Stimulated activated CD4-positive, alpha-beta T cell treated with anti-CD3 and anti-CD28 coated beads, Interleukin-15, amount 100 ng/mL, for 1 hour (primary cell): ENCODE results near the gene CDYL.

Experiments
- DNase-seq, 2 donors: peaks; one replicate each; pipeline ENCODE4 v3.0.0-alpha.2; 2020; ENCODE audit warnings: low read depth in 1 of 2, low spot score in 1 of 2

The CDYL gene

DNA sequence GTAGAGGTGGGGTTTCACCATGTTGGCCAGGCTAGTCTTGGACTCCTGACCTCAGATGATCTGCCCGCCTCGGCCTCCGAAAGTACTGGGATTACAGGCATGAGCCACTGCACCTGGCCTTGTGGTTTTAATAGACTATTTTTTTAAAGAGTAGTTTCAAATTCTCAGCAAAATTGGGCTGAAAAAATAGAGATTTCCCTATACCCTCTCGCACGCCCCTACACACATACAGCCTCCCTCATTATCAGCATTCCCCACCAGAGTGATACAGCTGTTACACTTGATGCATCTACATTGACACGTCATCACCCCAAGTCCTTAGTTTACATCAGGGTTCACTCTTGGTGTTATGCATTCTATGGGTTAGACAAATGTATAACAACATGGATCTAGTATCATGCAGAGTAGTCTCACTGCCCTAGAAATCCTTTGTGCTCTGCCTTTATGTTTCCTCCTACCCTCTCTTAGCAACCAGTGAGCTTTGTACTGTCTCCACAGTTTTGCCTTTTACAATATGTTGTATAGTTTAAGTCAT, 103.6 kb downstream of the CDYL start:
- DNase-seq = no peak

DNA sequence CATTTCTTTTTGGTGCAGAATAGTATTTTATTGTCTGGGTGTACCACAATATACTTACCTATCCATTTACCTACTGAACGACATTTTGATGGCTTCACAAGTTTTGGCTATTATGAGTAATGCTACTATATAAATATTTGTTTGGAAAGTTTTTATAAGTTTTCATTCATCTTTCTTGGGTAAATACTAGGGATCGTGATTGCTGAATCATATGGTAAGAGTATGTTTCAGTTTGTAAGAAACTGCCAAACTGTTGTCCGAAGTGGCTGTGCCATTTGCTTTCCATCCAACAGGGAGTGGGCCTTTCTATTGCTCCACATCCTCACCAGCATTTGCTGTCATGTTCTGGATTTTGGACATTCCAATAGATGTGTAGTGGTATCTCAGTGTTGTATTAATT, 104.2 kb downstream of the CDYL start:
- DNase-seq = no peak

DNA sequence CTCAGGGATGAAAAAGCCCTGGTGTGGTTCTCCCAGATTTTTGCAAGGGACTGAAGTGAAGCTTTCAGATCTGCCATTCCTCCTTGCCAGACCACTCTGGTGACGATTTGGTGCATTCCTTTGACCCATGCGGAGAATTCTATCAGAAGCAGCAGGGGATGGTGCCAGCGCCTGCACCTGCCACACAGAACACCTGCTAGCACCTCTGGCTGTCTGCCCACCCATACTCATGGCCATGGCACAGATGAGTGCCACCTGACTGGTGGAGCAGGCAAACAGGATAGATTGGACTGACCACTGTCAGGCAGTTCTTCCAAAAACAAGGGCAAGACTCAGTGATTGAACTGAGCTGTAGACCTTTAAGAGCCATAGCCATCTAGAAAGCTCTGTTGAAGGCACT, 107.1 kb downstream of the CDYL start:
- DNase-seq = no peak

DNA sequence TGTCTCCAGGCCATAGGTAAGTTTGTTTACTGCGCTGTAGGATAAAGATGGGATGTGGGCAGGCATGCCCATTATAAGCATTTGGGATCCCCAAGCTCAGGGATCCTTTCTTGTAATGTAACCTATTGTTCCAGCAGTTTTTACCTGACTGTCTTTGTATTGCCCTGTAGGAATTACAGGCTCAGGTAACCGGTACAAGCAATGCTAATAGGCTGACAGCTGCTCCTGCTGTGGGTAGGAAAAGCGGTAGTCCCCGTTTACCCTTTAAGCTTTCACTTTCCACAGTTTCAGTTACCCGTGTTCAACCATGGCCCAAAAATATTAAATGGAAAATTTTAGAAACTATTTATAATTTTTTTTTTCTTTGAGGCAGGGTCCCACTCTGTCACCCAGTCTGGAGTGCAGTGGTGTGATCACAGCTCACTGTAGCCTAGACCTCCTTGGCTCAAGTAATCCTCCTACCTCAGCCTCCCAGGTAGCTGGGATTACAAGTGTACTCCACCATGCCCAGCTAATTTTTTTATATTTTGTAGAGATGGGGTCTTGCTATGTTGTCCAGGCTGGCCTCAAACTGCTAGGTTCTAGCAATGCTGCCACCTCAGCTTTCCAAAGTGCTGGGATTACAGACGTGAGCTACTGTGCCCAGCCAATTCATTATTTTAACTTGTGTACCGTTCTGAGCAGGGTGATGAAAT, 108.6 kb downstream of the CDYL start:
- no peak for DNase-seq

DNA sequence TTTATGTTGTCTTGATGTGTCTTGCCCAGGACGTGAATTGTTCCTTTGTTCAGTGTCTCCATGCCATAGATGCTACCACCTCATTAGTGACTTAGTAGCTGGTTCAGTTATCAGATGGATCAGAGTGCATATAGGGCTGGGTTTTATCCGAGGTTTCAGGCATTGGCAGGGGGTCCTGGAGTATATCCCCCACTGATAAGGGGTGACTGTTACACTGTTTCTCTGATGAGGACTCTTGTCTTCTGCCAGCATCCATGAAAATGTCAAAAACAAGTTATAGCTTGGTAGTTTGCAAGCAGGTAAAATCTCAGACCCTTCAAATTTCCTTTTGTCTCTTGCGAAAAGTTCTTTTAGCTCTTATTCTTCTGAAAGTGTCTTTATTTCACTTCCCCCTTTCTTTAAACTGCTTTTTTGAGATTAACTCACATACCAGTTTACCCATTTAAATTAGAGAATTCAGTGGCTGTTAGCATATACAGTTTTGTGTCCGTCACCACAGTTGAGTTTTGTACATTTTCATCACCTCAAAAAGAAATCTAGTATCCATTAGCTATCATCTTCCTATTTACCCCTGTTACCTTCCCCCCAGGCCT, 109.2 kb downstream of the CDYL start:
- DNase-seq = no peak

DNA sequence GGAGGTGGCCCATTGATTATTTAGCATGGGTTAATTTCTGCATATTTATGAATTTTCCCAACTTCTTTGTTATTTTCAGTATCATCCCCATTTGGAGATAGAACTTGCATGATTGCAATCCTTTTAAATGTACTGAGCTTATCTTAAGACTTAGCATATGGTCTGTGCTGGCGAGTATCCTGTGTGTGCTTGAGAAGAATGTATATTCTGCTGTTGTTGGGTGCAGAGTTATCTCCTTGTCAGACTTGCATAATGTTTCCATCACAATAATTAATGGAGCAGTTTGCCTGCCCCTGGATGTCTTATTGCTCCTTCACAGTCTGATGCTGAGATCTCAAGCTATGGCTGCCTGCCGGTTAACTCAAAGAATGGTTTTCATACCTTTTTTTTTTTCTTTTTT, 112.6 kb downstream of the CDYL start:
- no peak for DNase-seq

DNA sequence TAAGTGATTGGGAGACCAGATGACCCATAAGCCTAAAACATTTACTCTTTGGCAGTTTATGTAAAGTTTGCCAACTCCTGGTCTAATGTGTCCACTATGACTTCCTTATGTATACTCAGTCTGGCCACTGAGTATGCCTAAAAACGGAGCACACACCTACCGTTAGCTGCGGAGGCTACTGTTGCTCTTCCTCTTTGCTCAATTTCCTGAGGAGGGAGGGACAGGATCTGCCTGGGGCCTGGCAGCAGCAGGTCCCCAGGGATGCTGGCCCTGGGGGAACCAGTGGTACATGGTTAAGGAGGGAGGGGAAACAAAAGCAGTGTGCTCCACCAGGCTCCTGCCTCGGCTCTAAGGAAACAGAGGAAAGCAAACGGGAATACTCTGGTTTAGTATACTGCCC, 113.5 kb downstream of the CDYL start:
- no peak for DNase-seq

DNA sequence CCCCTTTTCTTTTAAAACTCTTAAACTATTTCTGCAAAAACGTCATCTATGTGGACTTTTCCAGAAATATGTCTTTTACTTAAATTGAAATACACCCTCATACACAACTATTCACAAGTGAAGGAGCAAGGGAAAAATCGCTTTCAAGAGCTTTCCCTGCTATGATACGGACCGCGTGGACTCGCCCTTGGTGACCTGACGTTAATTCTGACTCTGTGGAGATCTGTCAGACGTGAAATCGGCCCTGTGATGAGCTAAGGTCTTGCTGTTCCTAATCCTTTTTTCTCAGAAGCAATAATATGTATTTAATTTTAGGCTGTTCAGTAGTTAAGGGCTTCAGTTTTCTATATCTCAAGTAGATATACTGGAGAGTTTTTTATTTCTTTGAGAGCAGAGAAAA, 114.0 kb downstream of the CDYL start:
- no peak for DNase-seq

DNA sequence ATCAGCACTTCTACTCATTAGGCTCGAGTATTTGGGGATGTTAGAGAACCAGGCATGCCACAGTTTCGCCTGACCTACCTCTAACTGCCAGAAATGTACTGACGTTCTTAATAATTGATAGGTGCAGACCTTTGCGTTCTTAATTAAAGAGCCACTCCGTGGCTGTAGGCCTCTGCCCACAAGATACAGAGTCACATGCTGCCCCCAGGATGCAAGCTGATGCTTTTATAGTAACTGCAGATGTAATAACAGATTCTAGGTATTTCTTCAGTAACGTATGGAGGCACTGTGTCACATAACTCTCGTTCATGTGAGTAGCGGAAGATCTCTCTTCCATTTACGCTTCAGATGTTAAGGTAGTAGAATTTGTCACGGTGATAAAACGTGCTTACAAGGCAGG, 114.4 kb downstream of the CDYL start:
- no peak for DNase-seq

DNA sequence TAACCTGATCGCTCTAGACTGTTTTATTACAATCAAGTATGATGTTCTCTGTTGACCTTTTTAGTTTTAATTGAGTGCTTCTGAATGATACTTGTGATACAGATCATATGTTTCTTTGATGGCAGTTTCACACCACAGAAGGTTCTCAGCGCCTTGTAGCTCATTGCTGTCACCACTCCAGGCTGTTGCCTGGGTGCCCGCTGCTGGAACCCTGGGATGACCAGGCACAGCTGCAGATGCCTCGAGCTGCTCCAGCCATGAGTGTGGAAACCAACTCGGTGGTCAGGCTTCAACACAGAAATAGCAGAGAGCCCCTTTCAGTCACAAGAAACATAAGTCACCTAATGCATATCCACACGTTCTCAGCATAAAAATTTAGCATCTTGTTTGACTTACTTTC, 114.9 kb downstream of the CDYL start:
- DNase-seq = no peak

DNA sequence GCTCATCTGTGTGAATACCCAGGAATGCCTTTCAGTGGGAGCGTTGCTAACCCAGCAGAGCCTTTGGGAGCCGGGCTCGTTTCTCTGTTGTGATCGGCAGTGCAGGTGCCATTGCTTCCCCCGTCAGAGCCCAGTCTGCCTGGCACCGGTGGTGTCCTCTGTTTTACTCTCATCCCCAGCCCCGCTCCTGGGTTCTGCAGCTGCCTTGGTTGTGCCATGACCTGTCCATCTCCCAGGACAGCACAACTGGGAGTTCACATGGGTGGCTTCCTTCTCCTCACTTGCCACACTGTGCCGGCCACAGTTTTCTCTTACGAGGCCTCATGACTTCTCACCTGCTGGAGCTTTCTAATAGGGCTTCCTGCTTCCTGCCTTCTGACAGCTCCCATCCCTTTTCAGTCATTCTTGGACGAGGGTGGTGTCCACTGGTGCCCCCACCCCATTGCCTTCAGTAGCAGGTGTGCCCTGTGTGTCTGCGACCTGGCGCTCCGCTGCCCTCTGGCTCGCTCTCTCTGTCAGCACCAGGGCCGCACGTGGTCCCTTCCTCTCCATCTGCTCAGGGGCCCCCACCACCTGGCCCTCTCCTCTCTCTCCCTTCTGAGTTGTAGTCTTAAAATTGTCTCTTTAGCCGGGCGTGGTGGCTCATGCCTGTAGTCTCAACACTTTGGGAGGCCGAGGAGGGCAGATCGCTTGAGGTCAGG, 116.7 kb downstream of the CDYL start:
- DNase-seq = no peak

DNA sequence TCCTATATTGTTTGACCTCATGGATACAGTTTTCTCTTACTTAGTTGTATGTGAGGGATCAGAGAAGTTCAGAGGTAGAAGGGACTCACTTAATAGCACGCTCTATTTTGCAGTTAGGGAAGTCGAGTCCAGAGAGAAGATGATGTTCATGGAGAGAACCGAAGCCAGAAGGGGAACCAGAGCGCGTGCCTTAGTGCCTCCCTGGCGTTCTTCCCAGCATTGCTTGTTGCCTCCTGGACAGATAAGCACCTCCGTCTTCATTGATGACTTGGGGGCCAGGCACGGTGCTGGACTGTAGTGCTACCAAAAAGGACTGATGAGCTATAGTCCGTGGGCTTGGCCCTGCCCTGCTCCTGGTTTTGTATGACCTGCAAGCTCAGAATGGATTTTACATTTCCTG, 117.8 kb downstream of the CDYL start:
- DNase-seq = no peak

DNA sequence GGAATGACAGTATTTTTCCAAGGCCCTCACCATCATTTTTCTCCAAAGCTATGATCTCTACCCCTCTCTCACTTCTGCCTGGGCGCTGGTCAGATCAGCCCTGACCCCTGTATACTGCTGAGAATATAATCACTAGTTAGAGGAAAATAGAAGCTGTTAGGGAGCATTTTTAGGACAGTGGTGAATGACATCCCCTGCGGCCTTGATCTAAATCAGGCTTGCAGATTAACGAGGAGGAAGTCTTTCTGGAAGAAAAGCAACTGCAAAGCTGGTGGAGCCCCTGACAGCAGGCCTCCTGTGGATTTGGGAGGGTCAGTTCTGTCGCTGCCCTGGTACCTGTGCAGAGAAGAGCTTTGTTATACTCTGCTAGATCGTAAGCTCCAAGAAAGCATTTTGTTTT, 119.8 kb downstream of the CDYL start:
- DNase-seq = no peak

DNA sequence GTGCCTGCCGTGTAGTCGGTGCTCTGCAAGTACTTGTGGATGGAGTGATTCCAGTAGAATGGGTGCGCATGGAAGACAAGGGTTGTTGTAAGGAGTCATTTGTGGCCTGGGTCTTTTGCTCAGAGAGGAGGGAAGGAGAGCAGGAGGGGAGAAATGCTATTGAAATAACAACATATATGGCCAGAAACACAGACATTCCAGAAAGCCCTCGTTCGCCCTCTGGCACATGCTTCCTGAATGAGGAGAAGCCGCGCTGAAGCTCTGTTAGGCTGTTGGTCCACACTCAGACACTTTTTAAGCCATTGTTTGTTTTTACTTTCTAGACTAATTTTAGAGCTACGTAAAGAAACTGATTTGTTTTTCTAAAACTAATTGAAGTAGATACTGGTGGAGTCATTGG, 120.2 kb downstream of the CDYL start:
- DNase-seq = no peak

DNA sequence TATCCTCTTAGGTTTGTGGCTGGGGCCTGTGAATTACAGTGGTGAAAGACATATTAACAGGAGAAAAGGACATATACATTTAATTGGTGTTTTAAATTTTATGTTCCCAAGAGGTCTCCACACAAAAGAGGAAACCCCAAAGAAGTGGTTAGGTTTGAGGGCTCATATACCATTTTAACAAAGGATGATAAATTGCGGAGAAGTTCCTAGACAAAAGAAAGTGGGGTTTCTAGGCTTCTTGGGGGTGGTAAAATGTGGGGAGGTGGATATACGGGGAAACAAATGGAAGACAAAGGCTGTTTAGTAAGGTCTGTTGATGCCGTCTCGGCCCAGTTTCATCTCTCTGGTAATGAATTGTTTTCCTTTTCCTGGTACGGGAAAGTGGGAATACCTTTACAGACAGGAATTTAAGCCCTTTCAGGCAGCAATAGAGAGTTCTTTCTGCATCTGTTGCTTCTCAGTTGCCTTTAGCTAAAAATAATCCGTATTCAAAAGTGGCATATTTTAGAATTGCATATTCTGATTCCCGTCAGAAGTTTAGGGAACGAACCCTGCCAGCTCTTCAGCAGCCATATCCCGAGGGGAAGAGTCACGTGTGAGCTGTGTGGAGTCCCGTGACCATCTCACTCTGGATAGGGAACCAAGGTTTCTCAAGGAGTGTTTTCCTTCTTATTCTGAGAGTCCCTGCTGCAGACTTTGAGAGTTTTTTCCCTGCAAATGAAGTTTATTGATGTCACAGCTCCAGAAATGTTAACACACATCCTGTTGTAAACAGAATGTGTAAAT, 123.2 kb downstream of the CDYL start:
- DNase-seq = no peak

DNA sequence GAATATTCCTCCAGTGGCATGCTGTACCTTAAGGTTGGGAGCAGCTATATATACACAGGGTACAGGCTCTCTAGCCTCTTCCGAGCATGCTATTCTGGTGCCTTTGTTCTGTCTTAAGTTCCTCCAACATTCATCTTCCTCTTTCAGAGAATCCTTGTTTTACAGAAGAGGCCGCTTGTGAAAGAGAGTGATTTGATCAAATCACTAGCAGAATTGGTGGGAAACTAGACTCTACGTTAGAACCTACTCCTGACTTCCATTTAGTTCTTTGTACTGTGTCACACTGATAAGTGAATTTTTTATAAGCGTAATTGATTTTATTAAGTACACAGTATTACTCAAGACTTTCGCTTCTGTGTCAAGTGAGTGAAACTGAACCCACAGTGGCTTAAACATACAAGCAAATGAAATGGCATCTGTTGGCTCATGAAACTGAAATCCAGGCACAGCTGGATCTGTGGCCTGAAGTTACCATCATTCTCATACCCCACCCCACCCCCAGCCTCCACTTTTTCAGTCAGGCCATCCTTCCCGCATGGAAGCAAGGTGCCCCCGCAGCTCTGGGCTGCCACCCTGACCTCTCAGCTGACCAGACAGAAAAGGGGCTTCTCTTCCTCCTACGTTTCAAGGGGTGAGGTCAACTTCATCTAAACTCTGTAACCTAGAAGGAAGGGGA, 125.3 kb downstream of the CDYL start:
- no peak for DNase-seq

DNA sequence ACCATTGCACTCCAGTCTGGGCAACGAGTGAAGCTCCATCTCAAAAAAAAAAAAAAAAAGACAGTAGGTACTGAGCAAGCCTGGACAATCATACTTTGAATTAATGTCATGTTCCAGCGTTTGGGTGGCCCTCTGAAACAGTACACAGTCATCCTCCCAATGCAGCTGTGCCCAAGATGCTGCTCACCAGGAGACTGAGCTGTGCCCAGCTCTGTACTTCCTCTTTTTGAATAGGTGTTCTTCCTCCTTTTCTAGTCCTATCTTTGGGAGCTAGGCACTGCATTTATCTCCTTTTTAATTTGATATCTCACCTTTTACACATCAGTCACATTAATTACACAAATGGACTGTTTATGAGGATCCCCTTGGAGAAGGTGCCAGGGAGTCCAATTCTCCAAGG, 126.2 kb downstream of the CDYL start:
- DNase-seq = no peak

DNA sequence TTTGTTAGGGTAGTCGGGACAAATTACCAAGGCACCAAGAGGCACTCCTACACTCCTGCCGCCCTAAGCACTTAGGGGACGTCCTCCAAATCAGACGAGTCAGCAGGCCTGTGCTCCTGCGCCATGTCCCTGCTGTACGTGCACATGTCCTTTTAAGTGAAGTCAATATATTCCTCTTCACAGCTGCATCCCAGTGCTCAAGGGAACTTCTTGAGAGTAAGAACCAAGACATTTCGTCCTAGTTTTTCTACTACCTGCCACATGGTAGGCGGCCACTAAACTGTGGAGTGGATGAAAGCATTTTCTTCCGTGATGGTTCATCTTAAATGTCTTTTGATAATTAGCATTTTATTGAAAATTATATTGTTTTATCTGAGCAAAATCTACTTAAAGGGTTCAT, 126.9 kb downstream of the CDYL start:
- no peak for DNase-seq

DNA sequence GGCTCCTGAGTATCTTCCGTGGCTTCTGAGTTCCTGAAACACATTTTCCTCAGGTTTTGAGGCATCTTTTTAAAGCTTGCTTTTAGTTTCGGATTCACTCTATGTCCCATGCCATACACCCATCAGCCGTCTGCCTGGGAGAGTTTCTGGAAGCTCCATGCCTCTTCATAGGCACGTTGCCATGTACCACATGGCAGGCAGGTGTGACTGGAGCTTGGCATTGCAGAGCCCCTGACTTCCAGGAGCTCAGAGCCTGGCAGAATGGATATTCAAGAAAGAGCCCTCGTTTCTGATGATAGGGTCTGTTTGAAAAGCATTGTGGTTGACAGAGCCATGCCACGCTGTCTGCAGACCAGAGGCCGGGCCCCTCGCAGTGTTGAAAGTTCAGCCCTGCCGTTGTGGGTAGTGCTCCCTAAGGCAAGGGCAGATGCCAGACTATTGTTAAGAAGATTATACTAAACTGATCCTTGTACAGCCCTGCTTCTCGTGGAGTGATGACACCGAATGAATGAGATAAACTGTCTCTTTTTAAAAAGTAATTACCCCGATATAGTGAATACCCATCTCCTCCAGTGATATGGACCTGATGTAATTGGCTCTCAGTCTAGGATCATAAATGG, 127.7 kb downstream of the CDYL start:
- DNase-seq = no peak

DNA sequence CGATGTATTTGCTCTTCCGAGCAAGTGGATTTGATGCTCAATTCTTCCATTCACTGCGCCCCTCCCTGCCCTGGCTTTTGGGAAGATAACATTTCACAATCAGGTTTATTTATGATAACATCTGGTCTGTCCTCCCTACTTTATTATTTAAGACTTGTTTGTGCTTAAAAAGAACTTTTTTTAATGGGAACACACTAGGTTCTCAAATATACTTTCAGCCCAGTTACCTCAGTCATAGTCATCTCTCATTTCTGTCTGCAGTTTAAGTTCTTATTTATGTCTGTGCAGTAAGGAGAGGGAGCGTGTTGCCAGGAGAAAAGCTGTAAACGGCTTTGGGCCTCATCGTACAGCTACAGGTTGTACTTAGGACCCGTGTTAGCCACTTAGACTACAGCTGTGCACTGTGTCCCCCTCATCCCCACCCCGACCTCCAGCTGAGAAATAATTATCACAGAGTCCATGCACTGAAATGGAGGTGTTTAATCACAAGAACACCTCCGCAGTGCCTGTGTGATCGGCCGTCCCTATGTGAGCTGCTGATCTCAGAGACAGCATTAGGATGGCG, 128.3 kb downstream of the CDYL start:
- no peak for DNase-seq
